Gastrocnemius medialis (tissue), 4 donors: ENCODE results near the gene COL27A1.

Experiments used
- POLR2A ChIP-seq, 2 donors: fragments of 450-650 bp; IDR thresholded peaks; one replicate each; pipeline ENCODE4 v1.6.1; 2017; ENCODE audit warnings: antibody characterized with exemption in 2 of 2, mild to moderate bottlenecking in 2 of 2, moderate library complexity in 2 of 2
- TF ChIP-seq, protein P1 (sequence below), 5 experiments: fragments of 450-650 bp in 3 of 5; fragments of 200-600 bp in 2 of 5; sonication (generic) in 2 of 5; IDR thresholded peaks in 4 of 5; conservative IDR thresholded peaks in 1 of 5; 1 replicate in 4 of 5; 2 replicates in 1 of 5; pipeline ENCODE4 v1.5.1; 2016 to 2019; ENCODE audit warnings: antibody characterized with exemption in 5 of 5, mild to moderate bottlenecking in 3 of 5, moderate library complexity in 3 of 5

GRCh38 chr9:114112325-114112724 is 43.0 kb upstream of the COL27A1 start:
- TF ChIP-seq, protein P1, sequence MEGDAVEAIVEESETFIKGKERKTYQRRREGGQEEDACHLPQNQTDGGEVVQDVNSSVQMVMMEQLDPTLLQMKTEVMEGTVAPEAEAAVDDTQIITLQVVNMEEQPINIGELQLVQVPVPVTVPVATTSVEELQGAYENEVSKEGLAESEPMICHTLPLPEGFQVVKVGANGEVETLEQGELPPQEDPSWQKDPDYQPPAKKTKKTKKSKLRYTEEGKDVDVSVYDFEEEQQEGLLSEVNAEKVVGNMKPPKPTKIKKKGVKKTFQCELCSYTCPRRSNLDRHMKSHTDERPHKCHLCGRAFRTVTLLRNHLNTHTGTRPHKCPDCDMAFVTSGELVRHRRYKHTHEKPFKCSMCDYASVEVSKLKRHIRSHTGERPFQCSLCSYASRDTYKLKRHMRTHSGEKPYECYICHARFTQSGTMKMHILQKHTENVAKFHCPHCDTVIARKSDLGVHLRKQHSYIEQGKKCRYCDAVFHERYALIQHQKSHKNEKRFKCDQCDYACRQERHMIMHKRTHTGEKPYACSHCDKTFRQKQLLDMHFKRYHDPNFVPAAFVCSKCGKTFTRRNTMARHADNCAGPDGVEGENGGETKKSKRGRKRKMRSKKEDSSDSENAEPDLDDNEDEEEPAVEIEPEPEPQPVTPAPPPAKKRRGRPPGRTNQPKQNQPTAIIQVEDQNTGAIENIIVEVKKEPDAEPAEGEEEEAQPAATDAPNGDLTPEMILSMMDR (IDR thresholded peaks at IDR 0.05 in 4 of 5, conservative IDR thresholded peaks at IDR 0.05 in 1 of 5), result no peak
- TF ChIP-seq POLR2A (IDR thresholded peaks at IDR 0.05), result no peak
